ENCODE data around the gene TJAP1.

GRCh38 chr6:43451939-43452338, 25.4 kb upstream of the TJAP1 start:
- TF ChIP-seq POLR2A (IDR thresholded peaks at IDR 0.05) (no peak), CTCF (IDR thresholded peaks at IDR 0.05) (no peak)

All from testis (tissue), 2 donors.